ENCODE measurements around the gene DLGAP3.
"Not testable (repeated sequence)": the region's sequence is repeated elsewhere in the genome, so short reads cannot be mapped to it uniquely, and the experiment has no call there.

DNA sequence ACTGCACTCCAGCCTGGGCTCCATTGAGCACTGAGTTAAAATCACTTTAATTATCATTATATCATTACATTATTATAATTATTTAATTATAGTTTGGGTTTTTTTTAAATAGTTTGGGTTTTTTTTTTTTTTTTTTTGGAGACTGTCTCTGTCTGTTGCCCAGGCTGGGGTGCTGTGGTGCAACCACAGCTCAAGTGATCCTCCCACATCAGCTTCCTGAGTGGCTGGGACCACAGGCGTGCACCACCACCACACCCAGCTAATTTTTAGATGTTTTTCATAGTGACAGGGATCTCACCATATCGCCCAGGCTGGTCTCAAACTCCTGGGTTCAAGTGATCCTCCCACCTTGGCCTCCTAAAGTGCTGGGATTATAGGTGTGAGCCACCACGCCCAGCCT is 38.8 kb upstream of the DLGAP3 start:
- not testable (repeated sequence) for TF ChIP-seq CTCF, POLR2A (IDR thresholded peaks at IDR 0.05)
